Measurements from ENCODE around the gene PTPRN2.

PTPRN2 gene

DNA sequence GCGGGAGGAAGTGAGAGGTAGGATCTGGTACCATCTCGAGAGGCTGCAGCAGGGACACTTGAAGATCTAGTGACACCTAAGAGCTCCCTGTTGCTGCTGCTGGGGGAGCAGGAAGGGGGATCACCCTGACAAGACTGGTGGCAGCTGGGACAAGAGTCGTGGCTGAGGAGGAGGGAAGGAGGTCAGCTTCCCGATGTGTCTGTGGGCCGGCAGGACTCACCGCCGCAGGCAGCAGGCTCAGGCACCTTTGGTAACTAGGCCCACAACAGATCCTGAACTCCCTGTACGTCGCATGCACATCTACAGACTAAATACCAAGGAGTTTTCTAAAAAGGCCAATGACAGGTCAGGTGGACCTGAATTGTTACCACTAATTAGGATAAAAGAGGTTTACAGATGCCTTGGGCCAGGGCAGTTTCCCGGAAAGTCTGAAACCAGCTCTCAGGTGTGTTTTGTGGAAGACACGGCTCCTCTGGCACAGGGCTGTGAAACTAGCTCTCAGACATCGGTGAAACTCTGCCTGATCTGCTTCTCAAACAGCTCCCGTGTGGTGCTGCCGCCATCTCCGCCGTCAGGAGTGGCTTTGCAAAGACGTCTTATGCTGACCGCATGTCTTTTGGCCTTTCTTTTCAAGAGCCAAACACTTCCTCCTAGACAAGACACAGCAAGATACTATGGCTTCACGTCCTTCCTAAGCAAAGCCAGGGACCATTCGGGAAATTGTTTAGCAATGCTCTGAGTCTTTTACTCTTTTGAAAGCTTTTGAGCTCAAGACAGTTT lies 609.7 kb downstream of the PTPRN2 start:
- no peak for DNase-seq

DNA sequence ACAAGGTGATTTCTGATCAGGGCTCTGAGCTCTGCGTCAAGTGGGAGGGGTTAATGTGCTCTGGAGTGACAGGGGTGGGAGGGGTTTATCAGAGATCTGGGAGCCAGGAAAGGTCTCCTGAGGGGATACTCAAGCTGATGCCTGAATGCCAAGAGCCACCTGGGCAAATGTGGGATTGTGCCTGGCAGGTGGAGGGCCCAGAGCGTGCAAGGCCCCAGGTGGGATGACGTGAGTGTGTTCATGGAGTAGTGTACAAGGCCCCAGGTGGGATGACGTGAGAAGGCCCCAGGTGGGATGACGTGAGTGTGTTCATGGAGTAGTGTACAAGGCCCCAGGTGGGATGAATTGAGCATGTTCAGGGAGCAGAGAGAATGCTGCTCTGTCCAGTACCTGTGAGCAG lies 610.3 kb downstream of the PTPRN2 start:
- no peak for DNase-seq

DNA sequence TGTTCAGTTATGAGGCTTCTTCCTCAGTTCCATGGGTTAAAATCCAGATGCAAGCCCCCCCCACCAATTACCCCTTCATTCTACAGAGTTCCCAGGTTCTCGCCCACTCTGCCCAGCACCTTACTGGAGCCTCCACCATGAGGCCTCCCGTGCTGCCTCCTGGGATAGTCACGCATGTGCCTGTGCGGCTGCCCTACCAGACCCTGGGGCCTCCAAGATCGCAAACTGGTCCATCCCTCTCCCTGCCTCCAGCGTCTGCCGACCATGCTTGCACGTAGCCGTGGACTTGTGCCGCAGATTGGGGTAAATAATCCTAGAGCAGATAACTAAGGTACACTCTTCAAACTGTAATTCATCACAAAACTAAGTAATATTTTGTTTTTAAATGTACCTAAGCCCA lies 611.2 kb downstream of the PTPRN2 start:
- DNase-seq, result no peak

- DNase-seq, result no peak
Observed at GRCh38 chr7:157975401-157976372, 611.9 kb downstream of the PTPRN2 start.

DNA sequence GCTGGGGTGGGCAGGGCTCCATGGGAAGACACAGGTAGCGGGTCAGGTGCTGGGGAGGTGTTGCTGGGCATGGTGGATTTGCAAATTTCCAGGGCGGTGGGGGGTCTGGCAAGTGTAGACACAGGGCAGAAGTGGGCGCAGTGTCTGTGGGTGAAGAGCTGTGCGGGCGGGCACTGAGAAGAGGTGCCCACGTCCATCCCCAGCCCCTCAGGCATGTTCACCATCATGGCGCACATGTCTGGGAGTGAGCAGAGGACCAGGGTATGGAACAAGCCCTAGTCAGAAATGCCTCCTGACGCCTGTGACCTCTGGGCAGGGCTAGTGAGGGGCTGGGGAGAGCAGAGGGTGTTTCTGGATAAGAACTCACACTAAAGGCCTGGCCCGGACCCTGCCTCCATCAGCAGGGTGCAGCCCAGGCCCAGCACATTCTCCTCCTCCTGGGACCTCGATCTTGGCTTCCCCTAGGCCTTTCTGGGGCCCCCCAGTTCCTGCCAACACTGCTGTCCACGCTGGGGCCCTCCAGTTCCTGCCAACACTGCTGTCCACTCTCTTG lies 612.9 kb downstream of the PTPRN2 start:
- DNase-seq, result no peak

DNA sequence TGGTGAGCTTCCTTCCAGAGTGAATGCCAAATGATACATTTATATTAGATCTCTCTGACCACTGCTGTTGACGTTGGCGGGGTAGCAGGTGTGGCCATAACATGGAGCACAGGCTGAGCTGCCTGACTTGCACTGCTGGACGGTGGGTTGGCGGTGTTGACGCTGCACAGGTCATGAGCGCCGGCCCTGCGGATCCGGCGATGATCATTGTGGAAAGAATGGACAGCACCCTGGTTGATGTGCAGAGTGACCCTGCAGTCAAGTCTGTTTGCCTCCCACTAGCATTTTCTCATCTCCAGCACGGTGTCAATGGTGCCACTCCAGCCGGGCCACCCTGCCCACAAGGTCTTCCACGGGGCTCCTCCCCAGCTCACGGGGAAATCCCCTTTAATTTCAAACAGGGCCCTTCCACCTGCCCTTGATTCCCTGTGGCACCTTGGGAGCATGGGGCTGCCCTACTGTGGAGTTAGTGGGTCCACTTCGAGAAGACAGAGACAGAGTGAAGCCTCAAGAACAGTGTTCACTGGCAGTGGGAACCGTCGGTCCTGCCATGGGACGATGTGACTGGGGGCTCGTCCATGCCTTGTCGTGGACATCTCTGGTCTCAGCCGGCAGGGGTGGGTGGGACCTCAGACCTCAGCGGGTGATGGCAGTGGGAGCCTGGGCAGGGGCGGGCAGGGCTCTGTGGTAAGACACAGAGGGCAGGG lies 613.5 kb downstream of the PTPRN2 start:
- no peak for DNase-seq

GRCh38 chr7:157972914-157973313 lies 614.7 kb downstream of the PTPRN2 start:
- no peak for DNase-seq

DNA sequence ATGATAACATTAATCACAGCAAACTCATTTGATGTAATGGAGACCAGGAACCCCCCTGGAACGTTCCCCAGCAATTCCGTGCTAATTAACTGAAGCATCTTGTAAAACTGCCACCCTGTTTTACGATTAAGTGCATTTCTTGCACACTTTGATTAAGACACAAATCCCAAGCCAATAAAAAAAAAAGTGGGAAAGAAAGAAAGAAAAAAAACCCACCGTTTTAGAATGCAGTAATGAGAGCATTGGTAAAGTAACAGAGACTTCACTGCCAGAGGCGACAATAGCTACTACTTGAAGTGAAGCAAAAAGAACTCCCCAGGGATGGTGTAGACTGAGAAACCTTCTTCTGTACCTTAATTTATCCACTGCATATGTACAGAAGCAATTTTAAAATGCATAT lies 616.1 kb downstream of the PTPRN2 start:
- DNase-seq, result no peak

- DNase-seq, result no peak
Observed at GRCh38 chr7:157970744-157971143, 616.9 kb downstream of the PTPRN2 start.

GRCh38 chr7:157969995-157970394 lies 617.6 kb downstream of the PTPRN2 start:
- DNase-seq, result no peak

DNA sequence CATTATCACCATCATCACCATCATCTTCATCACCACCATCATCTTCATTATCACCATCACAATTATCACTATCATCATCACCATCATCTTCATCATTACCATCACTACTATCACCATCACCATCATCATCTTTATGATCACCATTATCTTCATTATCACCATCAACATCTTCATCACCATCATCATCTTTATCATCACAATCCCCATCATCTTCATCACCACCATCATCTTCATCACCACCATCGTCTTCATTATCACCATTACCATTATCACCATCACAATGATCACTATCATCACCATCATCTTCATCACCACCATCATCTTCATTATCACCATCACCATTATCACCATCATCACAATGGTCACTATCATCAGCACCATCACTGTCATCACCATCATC lies 621.1 kb downstream of the PTPRN2 start:
- DNase-seq, result no peak

GRCh38 chr7:157964521-157964920 lies 623.1 kb downstream of the PTPRN2 start:
- DNase-seq, result no peak

GRCh38 chr7:157964016-157964415 lies 623.6 kb downstream of the PTPRN2 start:
- DNase-seq, result no peak

- no peak for DNase-seq
Observed at GRCh38 chr7:157963526-157963925, 624.1 kb downstream of the PTPRN2 start.

- no peak for DNase-seq
Observed at GRCh38 chr7:157962458-157963306, 624.9 kb downstream of the PTPRN2 start.

DNA sequence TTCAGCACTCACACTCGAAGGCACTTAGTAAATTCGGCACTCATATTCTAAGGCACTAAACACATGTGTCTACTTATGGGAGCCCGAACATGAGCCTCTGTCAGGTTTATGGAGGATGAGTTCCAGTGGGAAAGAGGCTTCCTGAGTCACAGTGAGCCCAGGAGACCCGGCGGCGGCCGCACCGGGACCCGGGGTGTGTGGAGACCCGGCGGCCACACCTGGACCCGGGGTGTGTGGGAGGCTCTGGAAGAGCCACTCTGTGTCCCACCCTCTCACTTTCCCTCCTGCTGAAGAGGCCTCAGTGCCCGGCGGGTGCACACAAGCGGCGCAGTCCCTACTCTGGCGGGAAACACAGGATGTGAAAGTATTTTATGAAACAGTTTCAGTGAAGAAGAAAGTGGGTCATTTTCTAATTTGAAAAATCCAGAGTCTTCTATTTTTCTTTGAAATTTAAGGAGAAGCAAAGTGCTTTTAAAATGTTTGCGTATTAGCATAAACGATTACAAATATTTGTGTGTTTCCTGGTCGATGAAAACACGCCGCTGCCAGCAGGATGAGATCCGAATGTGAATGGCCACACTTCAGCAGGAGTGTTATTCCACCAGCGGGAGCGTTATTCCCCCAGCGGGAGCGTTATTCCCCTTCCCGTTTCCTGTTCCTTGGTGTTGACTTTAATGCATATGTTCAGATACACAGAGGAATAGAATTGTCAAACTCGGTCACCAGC lies 625.7 kb downstream of the PTPRN2 start:
- DNase-seq, result no peak

DNA sequence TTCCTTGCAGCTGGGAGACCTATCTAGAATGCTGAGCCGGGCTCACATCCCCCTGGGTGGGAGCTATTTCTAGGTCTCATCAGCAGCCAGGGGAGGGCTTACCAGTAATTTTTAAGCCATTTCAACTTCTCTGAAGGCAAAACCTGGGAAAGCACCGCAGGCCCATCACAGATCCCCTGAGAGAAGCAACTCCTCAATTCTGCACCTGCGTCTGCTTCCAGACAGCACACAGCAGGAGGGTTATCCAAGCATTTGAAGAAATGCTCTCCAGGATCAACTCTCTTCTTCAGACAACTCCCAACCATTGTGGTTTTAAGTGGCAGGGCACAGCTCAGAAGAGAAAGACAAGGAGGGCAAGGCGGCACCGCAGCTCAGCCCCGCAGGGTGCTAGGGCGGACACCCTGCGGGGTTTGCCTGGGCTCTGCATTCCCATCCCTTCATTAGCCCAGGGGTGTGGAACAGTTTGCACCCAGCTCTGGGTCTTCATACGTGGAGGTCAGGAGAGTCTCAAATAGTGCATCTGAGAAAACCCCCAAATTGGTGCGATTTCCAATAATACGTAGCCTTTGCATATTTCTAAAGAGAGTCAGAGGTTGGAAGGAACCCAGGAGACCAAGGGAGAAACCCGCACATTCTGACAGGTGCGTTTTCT lies 632.1 kb downstream of the PTPRN2 start:
- no peak for DNase-seq

- DNase-seq, result no peak
Observed at GRCh38 chr7:157954901-157955300, 632.7 kb downstream of the PTPRN2 start.

- DNase-seq, result no peak
Observed at GRCh38 chr7:157952841-157953645, 634.6 kb downstream of the PTPRN2 start.
